ENCODE results near the gene SMAD4.

GRCh38 chr18:51032193-51032592 lies 2.2 kb downstream of the SMAD4 start:
- no peak for TF ChIP-seq EZH2 (IDR thresholded peaks at IDR 0.05; ENCODE audit: low read depth, low read length, severe bottlenecking)
- TF ChIP-seq CTCF (IDR thresholded peaks at IDR 0.05; ENCODE audit: control extremely low read depth in 1 of 3, insufficient read depth in 1 of 3, low read depth in 1 of 3, low read length in 3 of 3) = no peak
- TF ChIP-seq POLR2A (IDR thresholded peaks at IDR 0.05; ENCODE audit: control extremely low read depth in 1 of 2, low read depth in 2 of 2, low read length in 2 of 2) = no peak
- TF ChIP-seq E2F6 (IDR thresholded peaks at IDR 0.05) = no peak
- no peak for TF ChIP-seq GABPA (IDR thresholded peaks at IDR 0.05; ENCODE audit: borderline replicate concordance, insufficient read depth, low read length)
- no peak for TF ChIP-seq POLR2AphosphoS5 (IDR thresholded peaks at IDR 0.05; ENCODE audit: low read depth, low read length)
- no peak for TF ChIP-seq RAD21 (IDR thresholded peaks at IDR 0.05 in 1 of 2, conservative IDR thresholded peaks at IDR 0.05 in 1 of 2; ENCODE audit: low read depth in 2 of 2, low read length in 2 of 2)
- TF ChIP-seq SP4 (IDR thresholded peaks at IDR 0.05; ENCODE audit: low read length) = no peak
- no peak for TF ChIP-seq SRF (IDR thresholded peaks at IDR 0.05; ENCODE audit: low read depth, low read length)

All from H1 (cell line).